Stimulated activated CD4-positive, alpha-beta T cell treated with anti-CD3 and anti-CD28 coated beads, Interleukin-2, amount 100 ng/mL, for 4 hours (primary cell): ENCODE results near the gene CACNA2D4.

Source experiments
- DNase-seq: peaks from one replicate; pipeline ENCODE4 v3.0.0-alpha.2; 2020; ENCODE audit warnings: low read depth

Gene CACNA2D4

GRCh38 chr12:1888923-1889322, 29.5 kb downstream of the CACNA2D4 start:
- no peak for DNase-seq

DNA sequence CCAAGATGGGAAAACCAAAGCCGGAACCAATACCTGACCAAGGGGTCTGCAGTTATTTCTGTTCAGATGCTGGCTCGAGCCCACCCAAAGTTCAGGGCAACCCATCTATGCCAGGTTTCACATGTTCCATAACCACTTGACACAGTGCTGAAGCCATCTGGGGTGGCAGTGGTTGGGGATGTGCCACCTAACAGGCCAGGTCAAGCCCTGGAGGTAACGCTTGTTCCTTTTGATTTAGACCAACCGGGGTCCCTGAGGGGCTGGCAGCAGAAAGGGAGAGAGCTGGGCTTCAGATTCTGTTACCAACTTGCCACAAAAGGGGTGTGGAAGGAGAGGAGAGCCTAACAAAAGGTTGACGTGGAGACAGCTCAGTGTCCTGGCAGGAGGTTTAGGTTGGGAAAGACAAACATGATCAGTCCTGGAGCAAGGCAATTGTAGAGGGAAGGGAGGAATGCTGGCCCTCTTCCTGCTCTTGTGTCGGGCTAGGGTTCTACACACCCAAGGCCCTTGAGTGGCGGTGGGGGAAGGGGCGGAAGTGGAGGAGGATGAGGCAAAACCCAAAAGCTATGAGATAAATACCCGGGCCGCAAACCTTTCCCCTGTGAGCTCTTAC, 31.9 kb downstream of the CACNA2D4 start:
- no peak for DNase-seq

DNA sequence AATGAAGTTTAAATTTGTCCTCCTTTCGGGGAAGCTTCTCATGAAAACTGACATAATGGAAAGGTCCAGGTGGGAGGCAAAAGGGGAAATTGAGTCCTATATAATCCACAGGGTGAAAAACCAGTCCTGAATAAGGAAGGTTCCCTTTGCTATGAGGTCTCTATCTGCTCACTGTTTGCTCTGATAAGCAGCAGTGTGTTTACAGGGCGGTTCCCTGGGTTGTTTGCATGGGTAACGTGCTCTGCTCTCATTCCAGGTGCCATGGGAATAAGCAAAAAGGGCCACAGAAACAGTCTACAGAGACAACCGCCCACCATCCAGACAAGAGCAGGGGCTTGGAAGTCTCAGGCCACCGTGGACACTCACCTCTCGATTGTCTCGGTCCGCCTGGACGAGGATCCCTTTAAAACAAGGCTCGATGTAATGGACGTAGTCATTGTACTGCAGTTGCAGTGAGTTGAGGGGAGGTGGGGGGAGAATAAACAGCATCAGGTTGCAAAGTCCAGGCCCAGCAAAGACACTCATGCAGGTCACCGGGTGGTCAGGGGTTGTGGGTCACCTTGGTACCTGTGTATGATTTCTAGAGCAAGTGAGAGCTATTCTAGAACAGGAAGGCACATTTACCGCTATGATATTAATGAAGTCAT, 32.7 kb downstream of the CACNA2D4 start:
- DNase-seq, result no peak

- no peak for DNase-seq
Observed at GRCh38 chr12:1885082-1885596, 33.3 kb downstream of the CACNA2D4 start.

DNA sequence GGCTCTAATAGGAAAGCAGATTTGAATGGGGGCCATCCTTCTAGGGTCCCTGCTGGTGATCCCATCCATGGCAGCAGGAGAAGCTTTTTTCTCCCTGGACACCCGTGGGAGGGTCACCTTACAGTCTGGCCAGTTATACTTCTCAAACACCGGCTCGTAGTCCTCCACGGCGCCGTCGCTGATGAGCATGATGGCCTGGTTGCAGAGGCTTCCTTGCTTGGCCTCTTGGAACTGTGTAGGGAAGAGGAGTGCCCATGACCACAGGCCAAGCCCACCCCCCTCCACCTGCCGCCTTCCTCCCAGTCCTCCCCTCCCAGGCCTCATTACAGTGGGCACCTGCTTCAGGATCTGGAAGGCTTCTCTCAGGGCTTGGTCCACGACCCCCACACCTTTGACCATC, 33.8 kb downstream of the CACNA2D4 start:
- no peak for DNase-seq

DNA sequence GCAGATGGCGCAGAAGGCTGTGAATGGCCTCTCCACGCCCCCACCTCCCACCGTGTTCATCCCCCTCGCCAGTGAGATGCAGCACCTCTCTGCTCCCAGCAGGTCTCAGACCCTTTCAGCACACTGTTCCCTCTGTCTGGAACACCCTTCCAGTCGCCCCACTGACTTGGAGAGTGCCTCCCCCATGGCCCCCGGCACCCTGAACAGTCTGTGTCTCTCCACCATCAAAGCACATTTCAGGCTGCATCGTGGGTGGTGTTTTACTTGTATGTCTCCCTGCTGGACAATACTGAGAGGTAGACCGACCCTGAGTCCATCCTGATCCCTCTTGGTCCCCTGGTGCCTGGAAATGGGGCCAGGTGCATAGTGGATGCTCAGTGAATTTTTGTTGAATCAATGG, 34.9 kb downstream of the CACNA2D4 start:
- no peak for DNase-seq

DNA sequence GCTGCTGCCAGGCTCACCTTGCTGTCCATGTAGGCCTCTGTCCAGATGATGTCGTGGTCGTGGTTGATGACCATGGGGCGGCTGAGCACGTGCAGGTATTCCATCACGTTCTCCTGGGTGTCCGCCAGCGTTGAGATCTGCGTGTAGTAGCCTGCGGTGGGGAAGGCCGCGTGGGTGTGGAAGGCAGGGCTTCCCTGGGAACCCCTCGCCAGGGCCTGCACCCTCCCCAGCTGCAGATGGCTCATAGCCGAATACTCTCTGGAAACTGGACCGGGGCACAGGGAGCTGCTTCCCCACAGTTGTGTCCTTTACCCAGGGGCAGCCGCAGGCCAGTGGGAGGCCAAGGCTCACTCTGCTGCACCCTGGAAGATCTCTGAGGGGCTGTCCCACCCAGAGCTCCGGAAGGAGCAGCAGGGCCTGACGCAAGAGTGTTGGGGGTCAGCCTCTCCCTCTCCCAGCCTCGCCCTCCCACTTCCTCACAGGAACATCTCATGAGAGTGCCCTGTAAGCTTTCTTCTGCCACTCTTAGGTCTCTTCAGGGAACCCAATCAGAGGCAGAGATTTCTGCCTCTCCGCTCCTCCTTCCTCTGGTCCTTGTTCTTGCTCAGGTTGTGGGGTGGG, 35.5 kb downstream of the CACNA2D4 start:
- DNase-seq, result no peak

DNA sequence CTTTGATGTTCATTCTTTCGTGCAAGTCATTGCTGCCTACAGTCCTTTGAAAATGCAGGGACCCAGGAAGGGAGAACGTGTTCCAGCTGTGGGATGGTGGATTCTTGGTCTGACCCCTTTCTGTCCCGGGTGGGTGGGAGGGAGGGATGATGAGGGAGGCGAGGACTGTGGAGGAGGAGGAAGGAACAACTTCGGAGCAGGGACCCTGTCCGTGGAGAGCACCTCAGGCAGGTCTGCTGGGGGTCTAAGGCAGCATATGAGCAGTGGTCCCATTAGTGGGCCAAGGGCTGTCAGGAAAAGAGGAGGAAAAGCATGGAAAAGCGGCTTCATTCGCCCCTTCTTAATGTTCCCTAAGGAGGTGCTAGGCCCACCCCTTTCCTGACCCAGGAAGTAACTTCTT, 36.0 kb downstream of the CACNA2D4 start:
- no peak for DNase-seq

DNA sequence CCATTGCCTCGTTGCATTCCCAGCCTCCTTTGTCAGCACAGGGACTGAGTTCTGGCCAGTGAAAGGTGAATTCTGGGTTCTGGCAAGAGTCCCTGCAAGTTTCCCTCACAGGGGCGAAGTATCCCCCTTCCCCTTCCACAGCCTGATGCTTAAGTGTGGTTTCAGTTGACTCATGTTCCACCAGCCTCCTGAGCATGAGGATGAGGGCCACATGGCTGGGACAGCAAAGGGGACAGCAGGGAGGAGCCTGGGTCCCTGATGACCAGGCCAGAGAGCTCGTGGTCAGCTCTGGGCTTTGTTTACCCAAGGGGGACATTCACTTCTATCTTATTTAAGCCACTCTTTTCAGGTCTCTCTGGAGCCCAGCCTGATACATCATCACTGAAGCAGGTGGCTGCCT, 36.5 kb downstream of the CACNA2D4 start:
- DNase-seq, result no peak

GRCh38 chr12:1881301-1881700, 37.2 kb downstream of the CACNA2D4 start:
- no peak for DNase-seq

- DNase-seq, result no peak
Observed at GRCh38 chr12:1880876-1881275, 37.6 kb downstream of the CACNA2D4 start.

DNA sequence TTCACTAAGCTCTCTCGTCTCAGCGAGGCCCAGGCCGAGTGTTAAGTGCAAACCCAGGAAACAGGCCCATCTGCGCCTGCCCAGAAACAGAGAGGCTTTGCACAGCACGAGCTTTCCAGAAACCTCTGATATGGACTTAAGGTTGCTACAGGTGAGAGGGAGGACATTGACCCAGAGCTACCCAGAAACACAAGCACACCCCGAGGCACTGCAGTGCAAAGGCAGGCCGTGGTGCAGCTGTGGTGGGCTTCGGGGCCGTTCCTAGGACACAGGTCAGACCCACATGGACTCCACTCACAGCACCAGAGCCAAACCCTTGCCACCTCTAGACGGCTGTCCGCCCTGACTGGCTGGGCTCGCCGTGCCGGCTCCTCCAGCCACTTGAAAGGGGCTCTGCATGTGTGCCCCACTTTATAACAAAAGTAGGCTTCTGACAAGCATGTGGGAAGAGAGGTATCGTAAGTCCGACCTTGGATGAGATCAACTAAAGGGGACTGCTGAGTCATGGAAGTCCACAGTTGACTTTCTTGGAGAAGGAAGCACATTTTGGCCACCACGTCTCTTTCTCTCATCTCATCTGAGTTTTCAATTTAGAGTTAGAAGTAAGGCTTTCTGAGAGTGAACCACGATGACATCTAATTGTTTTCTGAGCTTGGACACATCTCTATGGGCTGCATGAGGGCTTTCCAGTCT, 38.2 kb downstream of the CACNA2D4 start:
- DNase-seq, result no peak

DNA sequence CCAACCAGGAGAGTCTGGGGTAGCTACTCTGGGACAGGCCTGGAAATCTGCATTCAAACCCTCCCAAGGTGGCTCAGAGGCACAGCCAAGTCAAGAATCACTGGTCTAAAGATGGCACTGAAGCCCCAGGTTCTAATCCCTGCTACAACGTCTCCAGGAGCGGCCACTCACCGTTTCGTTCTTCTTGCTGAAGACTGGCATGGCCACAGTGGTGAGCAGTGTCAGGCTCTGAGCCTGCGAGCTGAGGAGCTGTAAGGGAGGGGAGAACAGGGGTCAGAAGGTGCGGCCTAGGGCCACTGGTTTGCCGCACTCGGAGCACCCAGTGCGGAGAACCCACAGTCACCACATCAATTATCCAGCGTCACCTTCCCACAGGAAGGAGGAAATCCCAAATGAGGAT, 38.8 kb downstream of the CACNA2D4 start:
- no peak for DNase-seq

- DNase-seq, result no peak
Observed at GRCh38 chr12:1878695-1879094, 39.8 kb downstream of the CACNA2D4 start.

DNA sequence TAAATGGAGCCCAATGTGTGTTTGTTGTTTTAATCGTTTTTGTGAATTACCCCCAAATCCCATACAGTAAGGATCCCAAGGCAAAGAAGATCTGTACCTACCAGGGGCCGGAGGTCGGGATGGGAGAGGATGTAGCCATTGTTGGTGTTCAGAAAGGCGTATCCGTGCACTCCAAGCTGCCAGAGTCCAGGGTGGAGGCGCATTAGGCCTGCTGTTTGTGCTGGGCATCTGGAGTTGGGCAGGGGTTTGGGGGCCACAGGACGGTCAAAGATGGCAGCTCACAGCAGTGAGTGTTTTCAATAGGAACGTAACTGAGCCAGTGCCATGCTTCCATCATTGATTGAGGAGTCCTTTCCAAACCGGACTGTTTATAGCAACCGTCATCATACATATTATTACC, 40.2 kb downstream of the CACNA2D4 start:
- no peak for DNase-seq

GRCh38 chr12:1877169-1877878, 41.1 kb downstream of the CACNA2D4 start:
- no peak for DNase-seq

GRCh38 chr12:1876086-1876485, 42.4 kb downstream of the CACNA2D4 start:
- no peak for DNase-seq

DNA sequence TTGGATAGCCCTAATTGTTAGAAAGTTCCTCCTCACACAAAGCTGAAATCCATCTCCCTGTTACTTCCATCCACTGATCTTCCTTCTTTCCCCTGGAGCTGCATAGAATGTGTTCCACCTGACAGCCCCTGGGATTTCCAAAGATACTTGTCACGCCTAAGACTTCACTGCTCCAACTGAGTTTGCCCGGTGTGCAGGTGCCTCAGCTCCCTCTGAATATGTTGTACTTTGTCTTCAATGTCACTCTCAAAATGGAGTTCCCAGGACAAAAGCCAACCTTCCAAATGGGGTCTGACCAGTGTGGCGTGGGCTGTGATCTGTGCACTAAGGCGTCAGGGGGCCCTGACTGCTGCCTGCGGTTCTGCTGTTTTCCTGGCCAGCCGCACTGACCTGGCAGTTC, 42.8 kb downstream of the CACNA2D4 start:
- DNase-seq, result no peak

DNA sequence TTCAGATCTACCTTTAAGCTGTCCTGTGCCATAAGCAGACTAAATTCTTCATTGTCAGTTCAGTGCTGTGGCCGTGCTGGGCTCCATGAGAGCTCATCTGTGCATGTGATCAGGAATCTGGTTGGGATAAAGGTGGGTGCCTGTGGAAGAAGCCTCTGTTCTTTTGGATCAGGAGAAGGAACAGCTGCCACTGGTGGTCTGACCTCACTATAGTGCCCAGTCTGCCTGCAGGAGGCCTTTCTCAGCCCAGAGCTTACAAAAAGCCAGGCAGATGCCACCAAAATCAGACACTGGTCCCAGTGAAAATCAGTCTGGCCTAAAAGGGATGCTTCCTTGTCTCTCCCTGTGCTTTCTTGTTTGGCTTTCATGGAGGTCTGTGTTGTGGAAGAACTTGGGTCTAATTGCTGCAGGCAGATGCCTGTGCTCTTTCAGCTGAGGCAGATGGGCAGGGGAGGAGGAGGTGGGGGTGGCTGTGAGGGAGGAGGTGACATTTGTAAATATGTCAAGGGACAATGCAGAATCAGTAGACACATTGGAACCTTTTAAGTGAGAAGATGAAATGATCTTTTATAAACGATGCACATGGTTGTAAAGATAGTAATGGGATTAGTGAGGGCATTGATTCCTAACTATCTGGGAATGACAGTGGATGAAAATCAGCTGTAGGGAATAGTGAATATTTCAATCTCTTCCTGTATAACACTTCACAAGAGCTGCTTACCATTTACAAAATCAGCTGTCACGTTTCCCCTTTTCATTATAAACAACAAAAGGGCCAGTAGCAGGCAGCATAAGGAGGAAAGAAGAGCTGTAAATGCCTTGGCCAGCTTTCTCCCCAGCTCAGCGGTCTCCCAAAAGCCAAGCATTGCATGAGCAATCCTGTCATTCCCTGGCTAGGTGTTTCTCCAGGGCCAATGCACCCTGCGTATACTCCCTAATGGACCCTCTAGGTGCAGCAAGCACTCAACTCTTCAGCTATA, 44.6 kb downstream of the CACNA2D4 start:
- no peak for DNase-seq

GRCh38 chr12:1872448-1872847, 46.0 kb downstream of the CACNA2D4 start:
- no peak for DNase-seq

- DNase-seq, result no peak
Observed at GRCh38 chr12:1872001-1872400, 46.5 kb downstream of the CACNA2D4 start.
